DOHH2 (cell line): ENCODE data around the gene ADH1B.

Experiments used
- CTCF ChIP-seq: fragments of 200-600 bp; sonication (generic); IDR thresholded peaks from one replicate; pipeline ENCODE4 v1.5.1; 2014; ENCODE audit warnings: antibody characterized with exemption, mild to moderate bottlenecking, low read depth, low read length; ENCODE audit not compliant: poor library complexity, severe bottlenecking
- EZH2phosphoT487 ChIP-seq: fragments of 200-600 bp; sonication (generic); IDR thresholded peaks from 2 replicates; pipeline ENCODE4 v1.6.1; 2017; ENCODE audit warnings: borderline replicate concordance, mild to moderate bottlenecking, antibody characterized with exemption, low read length, moderate library complexity, mixed read lengths

- TF ChIP-seq CTCF (no peak), EZH2phosphoT487 (no peak)
These were observed 2.6 kb upstream of the ADH1B start for GRCh38 chr4:99323756-99324155.
